ENCODE data around the gene IGFL4.

DNA sequence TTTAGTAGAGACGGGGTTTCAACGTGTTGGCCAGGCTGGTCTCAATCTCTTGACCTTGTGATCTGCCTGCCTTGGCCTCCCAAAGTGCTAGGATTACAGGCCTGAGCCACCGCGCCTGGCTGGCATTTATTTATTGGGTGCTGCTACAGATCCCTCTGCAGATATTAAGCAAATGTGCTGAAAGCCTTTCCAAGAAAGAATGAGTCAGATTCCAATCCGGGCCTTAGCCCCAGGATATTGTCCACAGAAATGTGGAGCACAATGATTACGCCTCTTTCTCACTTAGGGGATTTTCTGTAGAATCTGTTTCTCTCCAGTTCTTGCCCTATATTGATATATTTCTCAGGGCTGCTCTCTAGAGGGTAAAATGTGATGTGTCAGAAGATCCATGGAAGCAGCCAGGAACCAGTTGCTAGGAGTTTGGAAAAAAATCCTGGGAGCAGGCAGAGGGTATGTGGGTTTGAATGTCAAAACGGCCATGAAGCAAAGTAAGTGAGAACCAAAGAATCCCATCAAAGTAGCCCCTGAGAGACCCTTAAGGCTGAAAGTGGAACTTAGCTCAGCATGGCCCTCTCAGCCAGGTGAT lies 24.8 kb upstream of the IGFL4 start:
- TF ChIP-seq SALL2 (tag by site-specific recombination; IDR thresholded peaks at IDR 0.05; ENCODE audit: borderline replicate concordance) (no peak), ZBTB21 (tag by site-specific recombination; IDR thresholded peaks at IDR 0.05) (no peak), ZBTB8A (tag by site-specific recombination; IDR thresholded peaks at IDR 0.05) (no peak), ZNF146 (tag by site-specific recombination; IDR thresholded peaks at IDR 0.05) (no peak), ZNF658 (tag by site-specific recombination; IDR thresholded peaks at IDR 0.05) (no peak), ZNF514 (tag by site-specific recombination; IDR thresholded peaks at IDR 0.05) (no peak), MYNN (tag by site-specific recombination; IDR thresholded peaks at IDR 0.05; ENCODE audit: borderline replicate concordance) (no peak), SP2 (tag by site-specific recombination; IDR thresholded peaks at IDR 0.05) (no peak)
- TF ChIP-seq, protein P1, sequence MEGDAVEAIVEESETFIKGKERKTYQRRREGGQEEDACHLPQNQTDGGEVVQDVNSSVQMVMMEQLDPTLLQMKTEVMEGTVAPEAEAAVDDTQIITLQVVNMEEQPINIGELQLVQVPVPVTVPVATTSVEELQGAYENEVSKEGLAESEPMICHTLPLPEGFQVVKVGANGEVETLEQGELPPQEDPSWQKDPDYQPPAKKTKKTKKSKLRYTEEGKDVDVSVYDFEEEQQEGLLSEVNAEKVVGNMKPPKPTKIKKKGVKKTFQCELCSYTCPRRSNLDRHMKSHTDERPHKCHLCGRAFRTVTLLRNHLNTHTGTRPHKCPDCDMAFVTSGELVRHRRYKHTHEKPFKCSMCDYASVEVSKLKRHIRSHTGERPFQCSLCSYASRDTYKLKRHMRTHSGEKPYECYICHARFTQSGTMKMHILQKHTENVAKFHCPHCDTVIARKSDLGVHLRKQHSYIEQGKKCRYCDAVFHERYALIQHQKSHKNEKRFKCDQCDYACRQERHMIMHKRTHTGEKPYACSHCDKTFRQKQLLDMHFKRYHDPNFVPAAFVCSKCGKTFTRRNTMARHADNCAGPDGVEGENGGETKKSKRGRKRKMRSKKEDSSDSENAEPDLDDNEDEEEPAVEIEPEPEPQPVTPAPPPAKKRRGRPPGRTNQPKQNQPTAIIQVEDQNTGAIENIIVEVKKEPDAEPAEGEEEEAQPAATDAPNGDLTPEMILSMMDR (tag by site-specific recombination; IDR thresholded peaks at IDR 0.05) = no peak
- TF ChIP-seq, protein P2, sequence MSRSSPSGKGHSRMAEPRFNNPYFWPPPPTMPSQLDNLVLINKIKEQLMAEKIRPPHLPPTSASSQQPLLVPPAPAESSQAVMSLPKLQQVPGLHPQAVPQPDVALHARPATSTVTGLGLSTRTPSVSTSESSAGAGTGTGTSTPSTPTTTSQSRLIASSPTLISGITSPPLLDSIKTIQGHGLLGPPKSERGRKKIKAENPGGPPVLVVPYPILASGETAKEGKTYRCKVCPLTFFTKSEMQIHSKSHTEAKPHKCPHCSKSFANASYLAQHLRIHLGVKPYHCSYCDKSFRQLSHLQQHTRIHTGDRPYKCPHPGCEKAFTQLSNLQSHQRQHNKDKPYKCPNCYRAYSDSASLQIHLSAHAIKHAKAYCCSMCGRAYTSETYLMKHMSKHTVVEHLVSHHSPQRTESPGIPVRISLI (tag by site-specific recombination; IDR thresholded peaks at IDR 0.05) = no peak
- TF ChIP-seq, protein P3, sequence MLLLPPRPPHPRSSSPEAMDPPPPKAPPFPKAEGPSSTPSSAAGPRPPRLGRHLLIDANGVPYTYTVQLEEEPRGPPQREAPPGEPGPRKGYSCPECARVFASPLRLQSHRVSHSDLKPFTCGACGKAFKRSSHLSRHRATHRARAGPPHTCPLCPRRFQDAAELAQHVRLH (tag by site-specific recombination; IDR thresholded peaks at IDR 0.05) = no peak
- TF ChIP-seq, protein P4, sequence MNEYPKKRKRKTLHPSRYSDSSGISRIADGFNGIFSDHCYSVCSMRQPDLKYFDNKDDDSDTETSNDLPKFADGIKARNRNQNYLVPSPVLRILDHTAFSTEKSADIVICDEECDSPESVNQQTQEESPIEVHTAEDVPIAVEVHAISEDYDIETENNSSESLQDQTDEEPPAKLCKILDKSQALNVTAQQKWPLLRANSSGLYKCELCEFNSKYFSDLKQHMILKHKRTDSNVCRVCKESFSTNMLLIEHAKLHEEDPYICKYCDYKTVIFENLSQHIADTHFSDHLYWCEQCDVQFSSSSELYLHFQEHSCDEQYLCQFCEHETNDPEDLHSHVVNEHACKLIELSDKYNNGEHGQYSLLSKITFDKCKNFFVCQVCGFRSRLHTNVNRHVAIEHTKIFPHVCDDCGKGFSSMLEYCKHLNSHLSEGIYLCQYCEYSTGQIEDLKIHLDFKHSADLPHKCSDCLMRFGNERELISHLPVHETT (tag by site-specific recombination; IDR thresholded peaks at IDR 0.05) = no peak
- TF ChIP-seq, protein P5, sequence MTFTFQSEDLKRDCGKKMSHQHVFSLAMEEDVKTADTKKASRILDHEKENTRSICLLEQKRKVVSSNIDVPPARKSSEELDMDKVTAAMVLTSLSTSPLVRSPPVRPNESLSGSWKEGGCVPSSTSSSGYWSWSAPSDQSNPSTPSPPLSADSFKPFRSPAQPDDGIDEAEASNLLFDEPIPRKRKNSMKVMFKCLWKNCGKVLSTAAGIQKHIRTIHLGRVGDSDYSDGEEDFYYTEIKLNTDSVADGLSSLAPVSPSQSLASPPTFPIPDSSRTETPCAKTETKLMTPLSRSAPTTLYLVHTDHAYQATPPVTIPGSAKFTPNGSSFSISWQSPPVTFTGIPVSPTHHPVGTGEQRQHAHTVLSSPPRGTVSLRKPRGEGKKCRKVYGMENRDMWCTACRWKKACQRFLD (tag by site-specific recombination; IDR thresholded peaks at IDR 0.05) = no peak
